ENCODE data around the gene CBX4. TPM values are rescaled to one million over a fixed set of nuclear protein-coding genes. Genes with fewer than 3 reads are reported as not detected.

Gene CBX4
- total RNA-seq, 3 donors from 2014 or later, result 11.5 to 20.6 (median 13.4) TPM

DNA sequence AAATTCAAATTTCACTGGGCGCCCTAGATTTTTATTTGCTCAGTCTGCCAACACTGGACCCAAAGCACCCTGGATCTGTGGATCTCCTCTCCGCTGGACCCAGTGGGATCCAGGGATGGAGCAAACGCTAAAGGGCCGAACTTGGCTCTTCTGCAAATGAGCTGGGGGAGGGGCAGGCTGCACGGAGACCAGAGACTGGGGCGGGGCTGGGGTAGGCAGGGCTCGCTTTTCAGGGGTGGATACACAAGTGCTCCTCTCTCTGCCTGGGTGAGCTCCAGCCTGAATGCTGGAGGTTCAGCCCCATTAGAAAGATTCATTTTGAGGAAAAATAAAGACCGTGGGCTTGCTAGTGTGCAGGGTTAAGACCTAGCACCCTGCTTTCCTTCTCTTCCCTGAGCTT is 8.9 kb downstream of the CBX4 start:
- H3K27me3 ChIP-seq, result no peaks in the 10 kb centered on the region
- DNase-seq (ENCODE audit: low spot score in 2 of 2), result no peak
- H3K4me1 ChIP-seq, result peaks cover 13 to 16% of the 10 kb centered on the region in 2 donors
- H3K4me3 ChIP-seq, result no peak overlapping the region
- H3K36me3 ChIP-seq, result no peaks in the 10 kb centered on the region
- intact Hi-C loops (cut with DNase I; ENCODE audit: low total_unique reads), result no loop called here
- no peaks in the 10 kb centered on the region for H3K9me3 ChIP-seq
- H3K27ac ChIP-seq, result no peak overlapping the region
- TF ChIP-seq POLR2AphosphoS5 (IDR thresholded peaks at IDR 0.05) (no peak), CTCF (IDR thresholded peaks at IDR 0.05) (no peak), POLR2A (IDR thresholded peaks at IDR 0.05) (no peak)

DNA sequence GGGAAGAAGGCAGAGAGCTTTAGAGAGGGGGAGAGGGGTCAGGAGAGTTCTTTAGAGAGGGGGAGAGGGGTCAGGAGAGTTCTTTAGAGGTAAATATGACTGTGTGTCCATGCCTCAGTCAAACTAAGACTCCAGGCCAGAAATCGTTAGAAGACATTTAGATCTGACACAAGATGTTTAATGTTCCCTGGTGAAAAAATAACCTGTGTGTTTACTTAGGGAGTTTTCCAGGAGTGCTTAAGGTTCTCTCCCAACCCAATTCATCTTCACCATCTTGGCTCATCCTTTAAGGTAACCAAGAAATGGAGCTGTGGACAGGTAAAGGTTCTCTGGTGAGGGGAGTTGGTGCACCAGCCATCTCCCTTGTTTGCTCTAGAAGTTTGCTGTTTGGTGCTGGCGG is 9.8 kb downstream of the CBX4 start:
- H3K36me3 ChIP-seq, result no peaks in the 10 kb centered on the region
- intact Hi-C loops (cut with DNase I; ENCODE audit: low total_unique reads), result no loop called here
- H3K9me3 ChIP-seq, result no peaks in the 10 kb centered on the region
- no peaks in the 10 kb centered on the region for H3K27me3 ChIP-seq
- no peak for TF ChIP-seq CTCF (IDR thresholded peaks at IDR 0.05)
- no peak for TF ChIP-seq POLR2AphosphoS5 (IDR thresholded peaks at IDR 0.05)
- no peak for TF ChIP-seq POLR2A (IDR thresholded peaks at IDR 0.05)
- no peak overlapping the region for H3K4me3 ChIP-seq
- H3K4me1 ChIP-seq, result peaks cover 13 to 16% of the 10 kb centered on the region in 2 donors
- no peak for DNase-seq (ENCODE audit: low spot score in 2 of 2)
- peak overlapping the region; percentile 33 to 65 for H3K27ac ChIP-seq

- no peak for TF ChIP-seq POLR2A (IDR thresholded peaks at IDR 0.05)
- no peak for TF ChIP-seq CTCF (IDR thresholded peaks at IDR 0.05)
- TF ChIP-seq POLR2AphosphoS5 (IDR thresholded peaks at IDR 0.05), result no peak
- no peak overlapping the region for H3K4me3 ChIP-seq
- H3K27ac ChIP-seq, result peak overlapping the region; percentile 33 to 65
- H3K36me3 ChIP-seq, result no peaks in the 10 kb centered on the region
- no peak for DNase-seq (ENCODE audit: low spot score in 2 of 2)
- peaks cover 13 to 16% of the 10 kb centered on the region in 2 donors for H3K4me1 ChIP-seq
- intact Hi-C loops (cut with DNase I; ENCODE audit: low total_unique reads), result no loop called here
- no peaks in the 10 kb centered on the region for H3K27me3 ChIP-seq
- H3K9me3 ChIP-seq, result no peaks in the 10 kb centered on the region
These were observed 10.2 kb downstream of the CBX4 start for GRCh38 chr17:79829004-79829403.

DNA sequence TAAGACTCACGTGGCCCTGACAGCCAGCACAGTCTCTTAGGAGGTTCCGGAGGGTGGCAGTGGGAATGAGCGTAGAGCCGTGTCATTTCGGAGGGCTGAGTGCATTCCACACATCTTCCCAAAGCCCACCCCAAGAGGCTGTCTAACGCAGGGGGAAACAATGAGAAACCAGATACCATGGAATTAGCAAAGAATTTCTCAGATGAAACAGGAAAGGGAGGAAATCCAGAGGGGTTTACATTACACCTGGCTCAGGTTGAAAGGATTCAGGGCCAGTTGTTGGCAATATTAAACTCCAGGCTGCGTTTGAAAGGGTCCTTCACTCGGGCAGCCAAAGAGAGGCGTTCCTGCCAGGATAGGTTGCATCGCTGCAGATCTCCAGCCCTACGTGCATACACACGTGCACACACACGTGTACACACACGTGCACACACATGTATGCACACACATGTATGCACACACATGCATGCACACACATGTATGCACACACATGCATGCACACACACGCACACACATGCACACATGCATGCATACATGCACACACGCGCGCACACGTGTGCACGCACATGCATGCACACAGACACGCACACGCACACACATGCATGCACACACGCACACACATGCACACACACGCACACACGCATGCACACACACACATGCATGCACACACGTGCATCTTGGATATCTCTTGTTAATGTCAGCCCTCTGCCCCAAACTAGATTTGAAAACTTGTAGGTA is 12.2 kb downstream of the CBX4 start:
- Histone ChIP-seq H3K9me3 (no peaks in the 10 kb centered on the region), H3K27me3 (no peaks in the 10 kb centered on the region), H3K36me3 (no peaks in the 10 kb centered on the region), H3K27ac (no peak overlapping the region), H3K4me1 (peaks cover 6 to 8% of the 10 kb centered on the region in 2 donors), H3K4me3 (no peak overlapping the region)
- no peak for TF ChIP-seq CTCF (IDR thresholded peaks at IDR 0.05)
- TF ChIP-seq POLR2AphosphoS5 (IDR thresholded peaks at IDR 0.05), result no peak
- TF ChIP-seq POLR2A (IDR thresholded peaks at IDR 0.05), result no peak
- no peak for DNase-seq (ENCODE audit: low spot score in 2 of 2)
- intact Hi-C loops (cut with DNase I; ENCODE audit: low total_unique reads), result no loop called here

DNA sequence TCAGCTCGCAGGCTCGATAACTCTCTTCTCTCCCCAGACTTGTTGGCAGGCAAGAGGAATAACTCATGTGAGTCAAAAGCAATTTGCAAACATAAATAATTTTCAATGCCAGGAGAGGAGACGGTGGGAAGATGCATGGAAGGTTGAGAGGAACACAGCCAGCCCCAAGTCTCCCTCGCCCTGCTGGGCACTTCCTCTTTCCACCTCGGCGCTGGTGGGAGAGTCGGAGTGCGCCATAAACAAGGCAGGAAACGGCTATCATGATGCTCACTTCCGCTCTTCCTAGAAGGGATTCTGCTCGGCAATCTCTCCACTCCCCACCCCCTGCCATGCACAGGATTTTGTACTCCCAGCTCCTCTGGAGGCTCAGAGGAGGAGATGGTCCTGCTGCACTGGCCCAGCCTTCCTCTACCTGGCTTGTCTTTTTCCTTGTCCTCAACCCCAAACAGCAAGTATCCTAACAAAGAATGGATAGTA is 13.0 kb downstream of the CBX4 start:
- no peak overlapping the region for H3K27ac ChIP-seq
- no peaks in the 10 kb centered on the region for H3K27me3 ChIP-seq
- no peak overlapping the region for H3K4me3 ChIP-seq
- no peak for TF ChIP-seq CTCF (IDR thresholded peaks at IDR 0.05)
- TF ChIP-seq POLR2A (IDR thresholded peaks at IDR 0.05), result no peak
- no peak for TF ChIP-seq POLR2AphosphoS5 (IDR thresholded peaks at IDR 0.05)
- H3K4me1 ChIP-seq, result peaks cover 0 to 4% of the 10 kb centered on the region in 2 donors
- intact Hi-C loops (cut with DNase I; ENCODE audit: low total_unique reads), result no loop called here
- DNase-seq (ENCODE audit: low spot score in 2 of 2), result no peak
- H3K36me3 ChIP-seq, result no peaks in the 10 kb centered on the region
- no peaks in the 10 kb centered on the region for H3K9me3 ChIP-seq
